ENCODE measurements around the gene JARID2. TPM values are rescaled to one million over a fixed set of nuclear protein-coding genes. Genes with fewer than 3 reads are reported as not detected.
"Not testable (repeated sequence)": the region's sequence is repeated elsewhere in the genome, so short reads cannot be mapped to it uniquely, and the experiment has no call there.

Gene JARID2
- total RNA-seq, 1 donor from 2014 or later, result 7.5 TPM

- DNase-seq (ENCODE audit: low read depth, low spot score), result no peak
Observed at GRCh38 chr6:15533379-15534026, 287.6 kb downstream of the JARID2 start.

DNA sequence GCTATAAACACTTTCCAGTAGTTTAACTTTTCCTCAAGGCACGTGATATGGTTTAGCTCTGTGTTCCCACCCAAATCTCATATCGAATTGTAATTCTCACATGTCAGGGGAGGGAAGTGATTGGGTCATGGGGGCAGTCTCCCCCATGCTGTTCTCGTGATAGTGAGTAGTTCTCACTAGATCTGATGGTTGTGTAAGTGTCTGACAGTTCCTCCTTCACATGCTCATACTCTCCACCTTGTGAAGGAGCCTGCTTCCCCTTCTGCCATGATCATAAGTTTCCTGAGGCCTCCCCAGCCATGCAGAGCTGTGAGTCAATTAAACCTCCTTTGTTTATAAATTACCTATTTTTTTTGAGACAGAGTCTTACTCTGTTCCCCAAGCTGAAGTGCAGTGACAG lies 289.1 kb downstream of the JARID2 start:
- no peak for DNase-seq (ENCODE audit: low read depth, low spot score)

DNA sequence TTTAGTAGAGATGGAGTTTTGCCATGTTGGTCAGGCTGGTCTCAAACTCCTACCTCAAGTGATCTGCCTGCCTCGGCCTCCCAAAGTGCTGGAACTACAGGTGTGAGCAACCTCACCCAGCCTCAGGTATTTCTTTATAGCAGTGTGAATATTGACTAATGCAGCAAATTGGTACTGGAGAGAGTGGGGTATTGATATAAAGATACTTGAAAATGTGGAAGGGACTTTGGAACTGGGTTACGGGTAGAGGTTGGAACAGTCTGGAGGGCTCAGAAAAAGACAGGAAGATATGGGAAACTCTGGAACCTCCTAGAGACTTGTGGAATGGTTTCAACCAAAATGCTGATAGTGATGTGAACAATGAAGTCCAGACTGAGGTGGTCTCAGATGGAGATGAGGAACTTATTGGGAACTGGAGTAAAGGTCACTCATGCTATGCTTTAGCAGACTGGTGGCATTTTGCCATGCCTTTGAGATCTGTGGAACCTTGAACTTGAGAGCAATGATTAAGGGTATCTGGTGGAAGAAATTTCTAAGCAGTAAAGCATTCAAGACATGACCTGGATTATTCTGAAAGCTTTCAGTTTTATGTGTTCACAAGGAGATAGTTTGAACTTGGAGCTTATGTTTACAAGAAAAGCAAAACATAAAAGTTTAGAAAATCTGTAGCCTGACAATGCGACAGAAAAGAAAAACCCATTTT lies 289.8 kb downstream of the JARID2 start:
- DNase-seq (ENCODE audit: low read depth, low spot score), result no peak

DNA sequence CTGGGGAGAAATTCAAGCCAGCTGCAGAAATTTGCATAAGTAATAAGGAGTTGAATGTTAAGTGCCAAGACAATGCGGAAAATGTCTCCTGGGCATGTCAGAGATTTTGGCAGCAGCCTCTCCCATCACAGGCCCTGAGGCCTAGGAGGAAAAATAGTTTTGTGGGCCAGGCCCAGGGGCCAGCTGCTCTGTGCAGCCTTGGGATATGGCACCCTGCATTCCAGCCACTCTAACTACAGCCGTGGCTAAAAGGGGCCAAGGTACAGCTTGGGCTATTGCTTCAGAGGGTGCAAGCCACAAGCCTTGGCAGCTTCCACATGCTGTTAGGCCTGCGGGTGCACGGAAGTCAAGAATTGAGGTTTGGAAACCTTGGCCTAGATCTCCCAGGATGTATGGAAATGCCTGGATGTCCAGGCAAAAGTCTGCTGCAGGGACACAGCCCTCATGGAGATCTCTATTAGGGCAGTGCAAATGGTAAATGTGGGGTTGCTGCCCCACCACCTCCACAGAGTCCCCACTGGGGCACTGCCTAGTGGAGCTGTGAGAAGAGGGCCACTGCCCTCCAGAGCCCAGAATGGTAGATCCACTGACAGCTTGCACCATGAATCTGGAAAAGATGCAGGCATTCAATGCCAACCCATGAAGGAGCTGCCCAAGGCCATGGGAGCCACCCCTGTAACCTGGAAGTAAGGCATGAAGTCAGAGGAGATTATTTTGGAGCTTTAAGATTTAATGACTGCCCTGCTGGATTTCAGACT lies 290.5 kb downstream of the JARID2 start:
- no peak for DNase-seq (ENCODE audit: low read depth, low spot score)

DNA sequence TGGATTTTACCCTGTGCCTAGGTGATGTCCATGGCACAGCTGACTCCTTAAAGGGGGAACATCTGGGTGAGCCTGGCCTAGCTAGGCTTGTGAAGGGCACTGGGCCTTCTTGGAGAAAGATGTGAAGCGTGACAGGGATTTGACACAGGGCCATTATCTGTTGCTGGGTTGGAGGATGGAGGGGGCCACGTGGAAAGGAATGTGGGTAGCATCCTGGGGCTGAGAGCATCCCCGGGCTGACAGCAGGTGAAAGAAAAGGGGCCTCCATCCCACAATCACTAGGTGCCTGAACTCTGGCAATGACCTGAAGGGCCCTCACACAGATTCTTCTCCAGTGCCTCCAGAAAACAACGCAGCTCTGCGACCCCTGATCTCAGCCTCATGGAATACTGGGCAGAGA lies 292.2 kb downstream of the JARID2 start:
- DNase-seq (ENCODE audit: low read depth, low spot score), result no peak

GRCh38 chr6:15538766-15539495 lies 293.1 kb downstream of the JARID2 start:
- DNase-seq (ENCODE audit: low read depth, low spot score), result no peak

DNA sequence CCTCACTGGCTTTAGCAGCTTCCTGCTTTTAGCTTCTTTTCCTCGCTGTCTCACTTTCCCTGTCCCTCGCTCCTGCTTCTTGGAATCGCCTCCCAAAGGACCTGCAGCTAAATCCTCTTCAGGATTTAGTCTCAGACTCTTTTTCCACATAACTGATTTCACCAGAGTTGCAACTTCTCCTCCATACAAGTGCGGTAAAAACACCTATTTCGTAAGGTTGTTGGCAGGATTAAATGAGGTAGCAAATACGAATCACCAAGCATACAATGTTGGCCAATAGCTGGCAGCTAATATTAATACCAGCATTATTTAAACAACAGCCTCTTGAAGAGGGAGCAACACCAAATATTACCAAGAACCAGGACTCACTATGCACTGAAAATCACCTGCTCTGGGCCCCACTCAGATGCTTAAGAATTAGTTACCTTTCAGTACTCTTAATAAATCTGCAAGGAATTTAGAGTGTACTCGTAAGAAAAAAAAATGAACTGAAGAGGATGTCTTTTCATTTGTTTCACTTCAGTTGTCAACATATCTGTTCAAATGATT lies 293.9 kb downstream of the JARID2 start:
- DNase-seq (ENCODE audit: low read depth, low spot score), result no peak

GRCh38 chr6:15543332-15543917 lies 297.6 kb downstream of the JARID2 start:
- DNase-seq (ENCODE audit: low read depth, low spot score), result not testable (repeated sequence)

GRCh38 chr6:15544321-15544900 lies 298.5 kb downstream of the JARID2 start:
- no peak for DNase-seq (ENCODE audit: low read depth, low spot score)

DNA sequence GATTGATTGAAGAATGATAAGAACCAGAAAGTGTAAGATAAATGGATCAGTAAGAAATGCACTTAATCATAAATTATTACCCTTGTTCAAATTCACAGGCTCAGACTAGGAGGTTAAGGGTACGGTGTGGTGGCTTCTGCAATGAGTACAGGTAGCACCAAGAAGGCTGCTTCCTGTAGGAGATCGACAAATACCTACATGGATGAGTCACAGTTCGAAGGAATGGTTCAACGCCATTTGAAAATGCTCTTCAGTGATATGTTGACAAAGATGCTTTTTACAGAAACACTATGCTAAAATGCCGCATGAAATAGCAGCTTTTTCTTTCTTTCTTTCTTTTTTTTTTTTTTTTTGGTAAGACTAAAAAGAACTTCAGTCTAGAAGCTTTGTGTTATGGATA lies 300.7 kb downstream of the JARID2 start:
- no peak for DNase-seq (ENCODE audit: low read depth, low spot score)

GRCh38 chr6:15547400-15547799 lies 301.5 kb downstream of the JARID2 start:
- DNase-seq (ENCODE audit: low read depth, low spot score), result no peak

- DNase-seq (ENCODE audit: low read depth, low spot score), result no peak
Observed at GRCh38 chr6:15549371-15549770, 303.5 kb downstream of the JARID2 start.

- DNase-seq (ENCODE audit: low read depth, low spot score), result no peak
Observed at GRCh38 chr6:15550546-15551123, 304.8 kb downstream of the JARID2 start.

DNA sequence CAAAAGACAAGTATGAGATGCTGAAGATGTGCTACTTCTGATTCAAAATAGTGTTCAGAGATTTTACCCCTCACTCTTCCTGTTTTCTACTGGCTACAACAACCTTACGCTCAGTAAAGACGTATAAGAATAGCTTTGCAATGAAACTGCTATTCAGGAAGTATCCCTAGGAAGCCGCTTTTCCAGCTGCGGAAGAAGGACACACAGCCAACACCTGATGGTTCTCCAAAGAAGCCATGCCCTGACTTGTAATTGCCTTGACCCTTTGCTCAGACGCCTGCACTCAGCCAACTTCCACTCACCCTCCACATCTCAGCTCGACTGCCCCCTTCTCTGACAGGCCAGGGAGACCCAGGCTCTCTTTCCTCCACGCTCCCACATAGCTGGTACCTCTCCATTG lies 305.4 kb downstream of the JARID2 start:
- no peak for DNase-seq (ENCODE audit: low read depth, low spot score)

GRCh38 chr6:15551798-15552197 lies 305.9 kb downstream of the JARID2 start:
- DNase-seq (ENCODE audit: low read depth, low spot score), result peak; percentile 85

- DNase-seq (ENCODE audit: low read depth, low spot score), result no peak
Observed at GRCh38 chr6:15553031-15553430, 307.2 kb downstream of the JARID2 start.

- no peak for DNase-seq (ENCODE audit: low read depth, low spot score)
Observed at GRCh38 chr6:15553736-15554294, 307.9 kb downstream of the JARID2 start.

- DNase-seq (ENCODE audit: low read depth, low spot score), result no peak
Observed at GRCh38 chr6:15554728-15555100, 308.8 kb downstream of the JARID2 start.

GRCh38 chr6:15555101-15556038 lies 309.5 kb downstream of the JARID2 start:
- DNase-seq (ENCODE audit: low read depth, low spot score), result no peak
